NCI-H128 (cell line): ENCODE data around the gene DSCAM.

Source experiments
- DNase-seq: peaks from one replicate; lab custom pipeline; 2025; ENCODE audit not compliant: unreplicated experiment; lab: John Stamatoyannopoulos, UW

The DSCAM gene

GRCh38 chr21:40018871-40019475 is 828.0 kb downstream of the DSCAM start:
- DNase-seq = no peak

GRCh38 chr21:40016667-40017066 is 830.3 kb downstream of the DSCAM start:
- DNase-seq = no peak

GRCh38 chr21:40016234-40016633 is 830.7 kb downstream of the DSCAM start:
- no peak for DNase-seq

- no peak for DNase-seq
Observed at GRCh38 chr21:40015818-40016217, 831.1 kb downstream of the DSCAM start.

GRCh38 chr21:40014394-40014793 is 832.6 kb downstream of the DSCAM start:
- no peak for DNase-seq

GRCh38 chr21:40013001-40013735 is 833.8 kb downstream of the DSCAM start:
- DNase-seq = no peak

- no peak for DNase-seq
Observed at GRCh38 chr21:40011371-40011770, 835.6 kb downstream of the DSCAM start.

GRCh38 chr21:40002978-40003377 is 844.0 kb downstream of the DSCAM start:
- no peak for DNase-seq

- DNase-seq = no peak
Observed at GRCh38 chr21:39984286-39984991, 862.5 kb downstream of the DSCAM start.

GRCh38 chr21:39980241-39980820 is 866.6 kb downstream of the DSCAM start:
- no peak for DNase-seq

GRCh38 chr21:39979321-39979720 is 867.6 kb downstream of the DSCAM start:
- no peak for DNase-seq

- no peak for DNase-seq
Observed at GRCh38 chr21:39976800-39977199, 870.2 kb downstream of the DSCAM start.

- no peak for DNase-seq
Observed at GRCh38 chr21:39972976-39973770, 873.8 kb downstream of the DSCAM start.

GRCh38 chr21:39972471-39972870 is 874.5 kb downstream of the DSCAM start:
- no peak for DNase-seq

- DNase-seq = no peak
Observed at GRCh38 chr21:39971956-39972355, 875.0 kb downstream of the DSCAM start.

- no peak for DNase-seq
Observed at GRCh38 chr21:39969691-39970364, 877.1 kb downstream of the DSCAM start.

GRCh38 chr21:39968010-39968409 is 878.9 kb downstream of the DSCAM start:
- no peak for DNase-seq

GRCh38 chr21:39966786-39967185 is 880.2 kb downstream of the DSCAM start:
- DNase-seq = no peak

GRCh38 chr21:39965026-39965425 is 881.9 kb downstream of the DSCAM start:
- DNase-seq = no peak

GRCh38 chr21:39961251-39961650 is 885.7 kb downstream of the DSCAM start:
- DNase-seq = no peak
